OCI-LY7 (cell line): ENCODE data around the gene SLC39A8.

ENCODE experiments used
- CTCF ChIP-seq: fragments of 200-600 bp; sonication (generic); conservative IDR thresholded peaks from 2 replicates; pipeline ENCODE4 v1.5.1; 2014; ENCODE audit warnings: mild to moderate bottlenecking, antibody characterized with exemption, low read length, moderate library complexity, mixed read lengths
- EZH2phosphoT487 ChIP-seq: fragments of 200-600 bp; sonication (generic); IDR thresholded peaks from 2 replicates; pipeline ENCODE4 v1.6.1; 2018; ENCODE audit warnings: low read depth, borderline replicate concordance, mild to moderate bottlenecking, mixed run types, antibody characterized with exemption, low read length, moderate library complexity, mixed read lengths

DNA sequence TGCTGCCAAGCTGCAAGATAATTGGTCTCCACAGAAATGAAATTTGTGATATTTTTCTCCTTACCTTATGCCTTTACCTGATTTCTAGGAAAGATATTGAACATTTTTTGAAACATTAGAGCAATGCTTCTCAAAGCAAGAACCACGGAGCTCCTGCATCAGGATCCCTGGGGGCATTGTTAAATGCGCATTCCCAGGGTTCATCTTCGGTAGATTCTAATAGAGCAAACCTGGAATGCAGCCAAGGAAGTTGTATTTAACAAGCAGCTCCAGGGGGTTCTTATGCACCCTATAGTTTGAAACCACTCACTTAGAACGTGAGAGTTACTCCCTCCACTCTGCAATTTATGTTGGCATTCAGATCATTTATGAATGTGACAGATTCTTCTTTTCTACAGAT, 126.2 kb downstream of the SLC39A8 start:
- TF ChIP-seq CTCF: no peak
- no peak for TF ChIP-seq EZH2phosphoT487
